Endothelial cell (in vitro differentiated cells): Measurements from ENCODE around the gene IGFBP3. TPM values are rescaled to one million over a fixed set of nuclear protein-coding genes. Genes with fewer than 3 reads are reported as not detected.

Source experiments
- DNase-seq: peaks from one replicate; pipeline ENCODE4 v3.0.0; 2021; ENCODE audit warnings: low spot score
- H3K27ac Mint-ChIP-seq: one replicate; pipeline ENCODE4 v1.8.0; 2021; ENCODE audit warnings: mixed read lengths, inconsistent platforms; ENCODE audit not compliant: unreplicated experiment
- H3K27me3 Mint-ChIP-seq: one replicate; pipeline ENCODE4 v1.8.0; 2021; ENCODE audit warnings: mild to moderate bottlenecking, moderate library complexity, mixed read lengths, inconsistent platforms; ENCODE audit not compliant: unreplicated experiment
- H3K36me3 Mint-ChIP-seq: one replicate; pipeline ENCODE4 v1.8.0; 2021; ENCODE audit warnings: mild to moderate bottlenecking, low read depth, mixed read lengths, inconsistent platforms; ENCODE audit not compliant: unreplicated experiment
- H3K4me1 Mint-ChIP-seq: one replicate; pipeline ENCODE4 v1.8.0; 2021; ENCODE audit warnings: mild to moderate bottlenecking, mixed read lengths, inconsistent platforms; ENCODE audit not compliant: unreplicated experiment
- H3K4me3 Mint-ChIP-seq: one replicate; pipeline ENCODE4 v1.8.0; 2021; ENCODE audit warnings: mild to moderate bottlenecking, mixed read lengths, inconsistent platforms; ENCODE audit not compliant: unreplicated experiment
- H3K9me3 Mint-ChIP-seq: one replicate; pipeline ENCODE4 v1.8.0; 2021; ENCODE audit warnings: mixed read lengths, inconsistent platforms; ENCODE audit not compliant: unreplicated experiment
- CTCF ChIP-seq: fragments of 200-600 bp; sonication (generic); IDR thresholded peaks from one replicate; pipeline ENCODE4 v1.5.0; 2021; ENCODE audit warnings: antibody characterized with exemption; ENCODE audit not compliant: unreplicated experiment
- total RNA-seq: library from RNA; stranded (reverse); fragmentation: NEBNext Ultra II Directional; extraction: Animal tissue kit (Norgen Biotek cat#: 25700); gene quantifications from one replicate; pipeline ENCODE4 v1.2.1, GENCODE V29; 2021; ENCODE audit not compliant: unreplicated experiment

The IGFBP3 gene
- total RNA-seq, 1 donor from 2014 or later, result 125 TPM

GRCh38 chr7:45915606-45916005 lies 5.5 kb downstream of the IGFBP3 start:
- DNase-seq, result no peak
- Mint-ChIP-seq H3K36me3 (peaks cover 35% of the 10 kb centered on the region), H3K27ac (no peak overlapping the region), H3K4me3 (peak overlapping the region; percentile 5), H3K9me3 (no peaks in the 10 kb centered on the region), H3K27me3 (peaks cover 14% of the 10 kb centered on the region), H3K4me1 (peaks cover 22% of the 10 kb centered on the region)
- TF ChIP-seq CTCF, result no peak

GRCh38 chr7:45914911-45915310 lies 6.2 kb downstream of the IGFBP3 start:
- peaks cover 16% of the 10 kb centered on the region for H3K4me1 Mint-ChIP-seq
- DNase-seq, result no peak
- no peak overlapping the region for H3K27ac Mint-ChIP-seq
- no peak overlapping the region for H3K4me3 Mint-ChIP-seq
- H3K9me3 Mint-ChIP-seq, result no peaks in the 10 kb centered on the region
- TF ChIP-seq CTCF, result no peak
- H3K36me3 Mint-ChIP-seq, result peaks cover 39% of the 10 kb centered on the region
- peaks cover 9% of the 10 kb centered on the region for H3K27me3 Mint-ChIP-seq

- peaks cover 5% of the 10 kb centered on the region for H3K27me3 Mint-ChIP-seq
- H3K27ac Mint-ChIP-seq, result no peak overlapping the region
- no peak for DNase-seq
- H3K4me3 Mint-ChIP-seq, result peak overlapping the region; percentile 24
- H3K4me1 Mint-ChIP-seq, result peaks cover 14% of the 10 kb centered on the region
- no peak for TF ChIP-seq CTCF
- no peaks in the 10 kb centered on the region for H3K9me3 Mint-ChIP-seq
- peaks cover 39% of the 10 kb centered on the region for H3K36me3 Mint-ChIP-seq
These were observed 8.1 kb downstream of the IGFBP3 start for GRCh38 chr7:45912972-45913371.

GRCh38 chr7:45911311-45911710 lies 9.8 kb downstream of the IGFBP3 start:
- Mint-ChIP-seq H3K4me1 (peaks cover 7% of the 10 kb centered on the region), H3K4me3 (peak overlapping the region; percentile 57), H3K27me3 (peaks cover 2% of the 10 kb centered on the region), H3K9me3 (no peaks in the 10 kb centered on the region), H3K27ac (no peak overlapping the region), H3K36me3 (peaks cover 33% of the 10 kb centered on the region)
- no peak for TF ChIP-seq CTCF
- DNase-seq, result no peak

- Mint-ChIP-seq H3K27ac (no peak overlapping the region), H3K27me3 (peaks cover 2% of the 10 kb centered on the region)
These were observed 10.2 kb downstream of the IGFBP3 start for GRCh38 chr7:45910855-45911254.

More at GRCh38 chr7:45910855-45911254, 10.2 kb downstream of the IGFBP3 start:
- Mint-ChIP-seq H3K36me3 (peaks cover 29% of the 10 kb centered on the region), H3K4me1 (peaks cover 7% of the 10 kb centered on the region), H3K9me3 (no peaks in the 10 kb centered on the region), H3K4me3 (no peak overlapping the region)
- no peak for DNase-seq
- TF ChIP-seq CTCF, result no peak
